Measurements from ENCODE around the gene SETD3. TPM values are rescaled to one million over a fixed set of nuclear protein-coding genes. Genes with fewer than 3 reads are reported as not detected.

Gene SETD3
- total and polyA plus RNA-seq, 10 of the 15 experiments (the other 5 are each of a cell fraction or from before 2014, with no cell fraction given), result 11.3 to 44.2 (median 36.5) TPM

DNA sequence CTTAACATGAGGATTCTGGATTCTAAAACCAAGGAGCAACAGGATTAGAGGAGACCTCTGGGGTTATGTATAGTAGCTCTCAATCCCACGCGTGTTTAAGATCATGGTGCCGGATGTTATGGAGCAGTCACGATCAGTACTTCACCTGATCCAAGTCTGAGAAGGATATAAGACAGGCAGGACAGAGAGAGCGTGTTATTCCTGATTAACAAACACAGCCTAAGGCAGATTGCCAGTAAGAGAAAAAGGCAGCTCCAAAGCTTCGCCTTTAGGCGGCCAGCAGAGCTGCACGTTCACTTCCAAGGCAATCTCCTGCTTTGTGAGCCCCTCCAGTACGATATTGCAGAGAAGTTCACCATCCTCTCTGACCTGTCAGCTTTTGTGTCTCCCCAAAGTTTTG lies 5.5 kb downstream of the SETD3 start:
- CTCF ChIA-PET, result no interaction called here
- SMC1A ChIA-PET (ENCODE audit: uncharacterized antibody, unreplicated experiment), result no interaction called here
- intact Hi-C loops (cut with micrococcal nuclease; ENCODE audit: unreplicated experiment), result no loop called here

DNA sequence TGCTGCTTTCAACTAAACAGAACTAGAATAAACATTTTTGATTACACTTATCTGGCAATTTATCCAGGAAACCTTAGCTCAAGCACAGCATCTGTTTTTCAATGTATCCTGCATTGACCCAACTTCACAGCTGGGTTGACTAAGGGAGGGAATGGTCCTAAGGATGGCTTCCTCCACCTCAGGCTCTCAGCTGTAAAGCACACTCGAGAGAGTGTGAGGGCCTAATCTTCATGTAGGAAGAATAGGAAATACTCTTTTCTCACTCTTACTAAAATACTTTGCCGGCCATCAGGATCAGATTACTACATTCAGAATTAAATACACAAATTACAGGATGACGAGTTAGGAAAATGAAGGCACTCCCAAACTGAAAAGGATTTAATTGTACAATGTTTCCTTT lies 7.2 kb downstream of the SETD3 start:
- H3K9me3 ChIP-seq (replicated peaks; ENCODE audit: control insufficient read depth, insufficient read depth, low read length), result no peaks in the 10 kb centered on the region
- in situ Hi-C loops (cut with MboI) (no loop called here), intact Hi-C loops (cut with micrococcal nuclease; ENCODE audit: unreplicated experiment) (no loop called here)
- DNase-seq (ENCODE audit: low read depth, low spot score) (no peak), FAIRE-seq (no peak), ATAC-seq (no peak)
- BruUV-seq (replicated peaks), result no TSS peak
- ChIA-PET RAD21 (ENCODE audit: unreplicated experiment) (no interaction called here), SMC1A (ENCODE audit: uncharacterized antibody, unreplicated experiment) (no interaction called here), CTCF (no interaction called here), POLR2A (no interaction called here)
- H3K4me2 ChIP-seq (ENCODE audit: control insufficient read depth, insufficient read depth), result no peak overlapping the region
- H2AFZ ChIP-seq (ENCODE audit: control insufficient read depth, low read depth, low read length), result no peak overlapping the region
- H3K4me3 ChIP-seq, result no peak overlapping the region
- H3K79me2 ChIP-seq (ENCODE audit: control insufficient read depth, insufficient read depth, low read length), result peaks cover 69% of the 10 kb centered on the region
- WGBS (ENCODE audit: insufficient coverage, insufficient replicate concordance, low lambda C conversion rate, missing lambda C conversion rate), result 86% methylated on average over 3 of the region's 3 CpGs
- no peaks in the 10 kb centered on the region for H3K36me3 ChIP-seq (ENCODE audit: control insufficient read depth in 2 of 2, insufficient read depth in 2 of 2, low read length in 1 of 2)
- no peaks in the 10 kb centered on the region for H3K4me1 ChIP-seq (ENCODE audit: control insufficient read depth, insufficient read depth, low read length)
- TF ChIP-seq ZNF384 (IDR thresholded peaks at IDR 0.05; ENCODE audit: borderline replicate concordance, low read depth, low read length), result no peak
- TF ChIP-seq KDM1A (IDR thresholded peaks at IDR 0.05; ENCODE audit: borderline replicate concordance), result no peak
- no peak for TF ChIP-seq BHLHE40 (IDR thresholded peaks at IDR 0.05; ENCODE audit: borderline replicate concordance in 1 of 2, low read depth in 2 of 2, low read length in 1 of 2)
- TF ChIP-seq, protein P1, sequence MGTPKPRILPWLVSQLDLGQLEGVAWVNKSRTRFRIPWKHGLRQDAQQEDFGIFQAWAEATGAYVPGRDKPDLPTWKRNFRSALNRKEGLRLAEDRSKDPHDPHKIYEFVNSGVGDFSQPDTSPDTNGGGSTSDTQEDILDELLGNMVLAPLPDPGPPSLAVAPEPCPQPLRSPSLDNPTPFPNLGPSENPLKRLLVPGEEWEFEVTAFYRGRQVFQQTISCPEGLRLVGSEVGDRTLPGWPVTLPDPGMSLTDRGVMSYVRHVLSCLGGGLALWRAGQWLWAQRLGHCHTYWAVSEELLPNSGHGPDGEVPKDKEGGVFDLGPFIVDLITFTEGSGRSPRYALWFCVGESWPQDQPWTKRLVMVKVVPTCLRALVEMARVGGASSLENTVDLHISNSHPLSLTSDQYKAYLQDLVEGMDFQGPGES (IDR thresholded peaks at IDR 0.05), result no peak
- no peak for TF ChIP-seq SMC3 (IDR thresholded peaks at IDR 0.05; ENCODE audit: borderline replicate concordance, low read length)
- no peak for TF ChIP-seq HDGF (IDR thresholded peaks at IDR 0.05)
- TF ChIP-seq TCF7 (IDR thresholded peaks at IDR 0.05; ENCODE audit: borderline replicate concordance), result no peak
- no peak for TF ChIP-seq ZZZ3 (IDR thresholded peaks at IDR 0.05; ENCODE audit: control insufficient read depth, insufficient read length, low read depth)
- TF ChIP-seq EGR1 (IDR thresholded peaks at IDR 0.05; ENCODE audit: borderline replicate concordance in 1 of 2, low read depth in 2 of 2, low read length in 2 of 2), result no peak
- TF ChIP-seq PAX8 (IDR thresholded peaks at IDR 0.05), result no peak
- no peak overlapping the region for H3K27ac ChIP-seq (ENCODE audit: control insufficient read depth, insufficient read depth)
- H3K27me3 ChIP-seq (replicated peaks in 1 of 2; ENCODE audit: control insufficient read depth in 2 of 2, insufficient read depth in 2 of 2, low read length in 1 of 2), result no peaks in the 10 kb centered on the region
- no peak overlapping the region for H3K9ac ChIP-seq (ENCODE audit: control insufficient read depth, insufficient read depth, low read length)
- 0 out of 2 replicates have a peak, but pooled peaks cover 3% of the 10 kb centered on the region for H4K20me1 ChIP-seq (ENCODE audit: control insufficient read depth, insufficient read depth)

More for the DNA sequence above, 5.5 kb downstream of the SETD3 start:
- no peaks in the 10 kb centered on the region for H3K27me3 ChIP-seq (replicated peaks in 1 of 2; ENCODE audit: control insufficient read depth in 2 of 2, insufficient read depth in 2 of 2, low read length in 1 of 2)
- no peak overlapping the region for H3K9ac ChIP-seq (ENCODE audit: control insufficient read depth, insufficient read depth, low read length)
- ATAC-seq (no peak), FAIRE-seq (no peak), DNase-seq (ENCODE audit: low read depth, low spot score) (no peak)
- no peak overlapping the region for H2AFZ ChIP-seq (ENCODE audit: control insufficient read depth, low read depth, low read length)
- BruUV-seq (replicated peaks), result no TSS peak
- no peaks in the 10 kb centered on the region for H3K9me3 ChIP-seq (replicated peaks; ENCODE audit: control insufficient read depth, insufficient read depth, low read length)
- RAD21 ChIA-PET (ENCODE audit: unreplicated experiment), result no interaction called here
- H3K4me1 ChIP-seq (ENCODE audit: control insufficient read depth, insufficient read depth, low read length), result peaks cover 4% of the 10 kb centered on the region; the same call in 1 of the 2 replicates
- H3K4me2 ChIP-seq (ENCODE audit: control insufficient read depth, insufficient read depth), result no peak overlapping the region
- in situ Hi-C loops (cut with MboI), result no loop called here
- no peak overlapping the region for H3K4me3 ChIP-seq
- no peaks in the 10 kb centered on the region for H4K20me1 ChIP-seq (ENCODE audit: control insufficient read depth, insufficient read depth)
- TF ChIP-seq HDAC2 (IDR thresholded peaks at IDR 0.05), result no peak
- TF ChIP-seq HDGF (IDR thresholded peaks at IDR 0.05), result no peak
- H3K36me3 ChIP-seq (ENCODE audit: control insufficient read depth in 2 of 2, insufficient read depth in 2 of 2, low read length in 1 of 2), result no peaks in the 10 kb centered on the region
- POLR2A ChIA-PET, result no interaction called here
- 98% methylated on average over 9 of the region's 9 CpGs for whole genome bisulfite sequencing (ENCODE audit: insufficient coverage, insufficient replicate concordance, low lambda C conversion rate, missing lambda C conversion rate)
- H3K27ac ChIP-seq (ENCODE audit: control insufficient read depth, insufficient read depth), result no peak overlapping the region
- H3K79me2 ChIP-seq (ENCODE audit: control insufficient read depth, insufficient read depth, low read length), result peaks cover 78% of the 10 kb centered on the region

All from GM12878 (cell line).